Body of pancreas (tissue), 4 donors: ENCODE data around the gene IFI27. TPM values are rescaled to one million over a fixed set of nuclear protein-coding genes. Genes with fewer than 3 reads are reported as not detected.

Experiments used
- ATAC-seq: fragments of 150-250 bp; one replicate; pipeline ENCODE4 v1.9.1; 2016
- DNase-seq, 4 donors: peaks; one replicate each; pipeline ENCODE4 v3.0.0-alpha.2; 2019
- H3K27ac ChIP-seq, 4 donors: fragments of 200-600 bp; sonication (generic); 1 replicate in 3 of 4; 2 replicates in 1 of 4; pipeline versions ENCODE4 v1.5.1 to v1.6.1; 2016 to 2019; ENCODE audit warnings: mild to moderate bottlenecking in 1 of 4, mixed read lengths in 1 of 4, moderate library complexity in 1 of 4
- H3K27me3 ChIP-seq, 2 donors: fragments of 200-600 bp; sonication (generic); one replicate each; pipeline ENCODE4 v1.6.0; 2016; ENCODE audit warnings: mild to moderate bottlenecking in 1 of 2
- H3K36me3 ChIP-seq, 2 donors: fragments of 200-600 bp; sonication (generic); replicated peaks in 1 of 2; 2 replicates each; pipeline ENCODE4 v1.5.1; 2016; ENCODE audit warnings: low read depth in 2 of 2; ENCODE audit not compliant: insufficient read depth in 1 of 2
- H3K4me1 ChIP-seq: fragments of 200-600 bp; sonication (generic); one replicate; pipeline ENCODE4 v1.6.0; 2016
- H3K4me3 ChIP-seq, 2 donors: fragments of 200-600 bp; sonication (generic); 1 replicate in 1 of 2; 2 replicates in 1 of 2; pipeline ENCODE4 v1.5.1; 2016 to 2019
- H3K9me3 ChIP-seq, 3 donors: fragments of 200-600 bp; sonication (generic); 1 replicate in 2 of 3; 2 replicates in 1 of 3; pipeline ENCODE4 v1.5.1; 2016
- POLR2A ChIP-seq, 3 donors: fragments of 450-650 bp; IDR thresholded peaks; one replicate each; pipeline ENCODE4 v1.6.1; 2016; ENCODE audit warnings: antibody characterized with exemption in 3 of 3, mild to moderate bottlenecking in 2 of 3
- WGBS, 2 donors: methylation state at CpG; one replicate each; pipeline ENCODE4 v1.1.5; 2017; 5-methylcytosine and 5-hydroxymethylcytosine counted together
- intact Hi-C: fragments of 100-400 bp; cut with DNase I; formaldehyde crosslinking; loops from one replicate; pipeline ENCODE4 v1.15.1; 2023
- total RNA-seq, 2 donors: library from RNA; depleted of rRNA; stranded (reverse); fragments of >200 nt; gene quantifications; one replicate each; pipeline ENCODE4 v1.1.0, GENCODE V29; 2016
- TF ChIP-seq, protein P1 (sequence below), 7 experiments: fragments of 450-650 bp in 4 of 7; fragments of 200-600 bp in 3 of 7; sonication (generic) in 3 of 7; IDR thresholded peaks; one replicate each; pipeline ENCODE4 v1.5.1; 2016 to 2019; ENCODE audit warnings: antibody characterized with exemption in 7 of 7

IFI27 gene
- total RNA-seq, 2 donors from 2014 or later: 8.8 to 38.6 TPM

DNA sequence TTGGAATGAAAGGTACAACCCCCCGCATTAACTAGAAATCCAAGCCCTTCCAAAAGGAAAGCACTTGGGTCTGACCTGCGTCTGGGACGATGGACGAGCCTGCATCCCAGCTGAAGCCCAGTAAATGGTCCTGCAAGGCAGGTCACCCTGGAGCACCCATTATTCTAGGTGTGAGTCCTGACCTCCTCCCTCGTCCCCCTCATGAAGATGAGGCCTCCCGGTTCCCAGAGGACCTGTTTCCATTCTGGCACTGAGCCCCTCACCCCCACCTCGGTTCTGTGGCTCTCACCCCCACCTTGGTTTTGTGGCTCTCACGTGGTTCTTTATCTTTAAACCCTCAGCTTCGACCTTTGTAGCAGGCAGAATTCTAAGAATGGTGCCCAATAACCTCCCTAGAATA lies 7.3 kb downstream of the IFI27 start:
- H3K36me3 ChIP-seq: no peaks in the 10 kb centered on the region
- ATAC-seq (no peak), DNase-seq (no peak)
- intact Hi-C loops: no loop called here
- peaks cover 0 to 5% (median 0%) of the 10 kb centered on the region in 3 donors for H3K9me3 ChIP-seq
- TF ChIP-seq POLR2A (IDR thresholded peaks at IDR 0.05): no peak
- 68 to 69% methylated on average over 9 of the region's 9 CpGs for WGBS, 2 donors
- no peak overlapping the region for H3K27ac ChIP-seq
- H3K4me1 ChIP-seq: peaks cover 9% of the 10 kb centered on the region
- H3K27me3 ChIP-seq: no peaks in the 10 kb centered on the region
- H3K4me3 ChIP-seq: no peak overlapping the region

DNA sequence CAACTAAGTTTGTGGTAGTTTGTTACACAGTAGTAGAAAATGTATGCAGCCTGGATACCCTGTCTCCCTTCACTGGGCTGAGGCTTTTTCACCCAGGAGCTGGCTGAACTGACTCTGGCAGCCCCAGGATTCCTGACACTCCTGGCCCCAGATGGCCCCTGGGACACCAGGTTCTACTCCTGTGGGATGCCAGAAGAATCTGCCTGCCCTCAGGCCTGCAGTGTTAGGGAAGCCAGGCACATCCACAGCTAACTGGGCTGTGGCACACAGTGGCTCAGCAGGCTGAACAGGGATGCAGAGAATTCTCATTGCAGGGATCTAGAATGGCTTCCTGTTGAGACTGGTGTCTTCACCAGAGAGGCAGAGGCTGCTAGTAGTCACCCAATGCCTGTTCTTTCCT lies 8.5 kb downstream of the IFI27 start:
- ATAC-seq (no peak), DNase-seq (no peak)
- H3K9me3 ChIP-seq: peaks cover 0 to 5% (median 0%) of the 10 kb centered on the region in 3 donors
- no peak overlapping the region for H3K27ac ChIP-seq
- H3K4me1 ChIP-seq: peaks cover 9% of the 10 kb centered on the region
- no peak overlapping the region for H3K4me3 ChIP-seq
- intact Hi-C loops: no loop called here
- TF ChIP-seq, protein P1, sequence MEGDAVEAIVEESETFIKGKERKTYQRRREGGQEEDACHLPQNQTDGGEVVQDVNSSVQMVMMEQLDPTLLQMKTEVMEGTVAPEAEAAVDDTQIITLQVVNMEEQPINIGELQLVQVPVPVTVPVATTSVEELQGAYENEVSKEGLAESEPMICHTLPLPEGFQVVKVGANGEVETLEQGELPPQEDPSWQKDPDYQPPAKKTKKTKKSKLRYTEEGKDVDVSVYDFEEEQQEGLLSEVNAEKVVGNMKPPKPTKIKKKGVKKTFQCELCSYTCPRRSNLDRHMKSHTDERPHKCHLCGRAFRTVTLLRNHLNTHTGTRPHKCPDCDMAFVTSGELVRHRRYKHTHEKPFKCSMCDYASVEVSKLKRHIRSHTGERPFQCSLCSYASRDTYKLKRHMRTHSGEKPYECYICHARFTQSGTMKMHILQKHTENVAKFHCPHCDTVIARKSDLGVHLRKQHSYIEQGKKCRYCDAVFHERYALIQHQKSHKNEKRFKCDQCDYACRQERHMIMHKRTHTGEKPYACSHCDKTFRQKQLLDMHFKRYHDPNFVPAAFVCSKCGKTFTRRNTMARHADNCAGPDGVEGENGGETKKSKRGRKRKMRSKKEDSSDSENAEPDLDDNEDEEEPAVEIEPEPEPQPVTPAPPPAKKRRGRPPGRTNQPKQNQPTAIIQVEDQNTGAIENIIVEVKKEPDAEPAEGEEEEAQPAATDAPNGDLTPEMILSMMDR (IDR thresholded peaks at IDR 0.05): no peak
- H3K27me3 ChIP-seq: no peaks in the 10 kb centered on the region
- no peaks in the 10 kb centered on the region for H3K36me3 ChIP-seq

DNA sequence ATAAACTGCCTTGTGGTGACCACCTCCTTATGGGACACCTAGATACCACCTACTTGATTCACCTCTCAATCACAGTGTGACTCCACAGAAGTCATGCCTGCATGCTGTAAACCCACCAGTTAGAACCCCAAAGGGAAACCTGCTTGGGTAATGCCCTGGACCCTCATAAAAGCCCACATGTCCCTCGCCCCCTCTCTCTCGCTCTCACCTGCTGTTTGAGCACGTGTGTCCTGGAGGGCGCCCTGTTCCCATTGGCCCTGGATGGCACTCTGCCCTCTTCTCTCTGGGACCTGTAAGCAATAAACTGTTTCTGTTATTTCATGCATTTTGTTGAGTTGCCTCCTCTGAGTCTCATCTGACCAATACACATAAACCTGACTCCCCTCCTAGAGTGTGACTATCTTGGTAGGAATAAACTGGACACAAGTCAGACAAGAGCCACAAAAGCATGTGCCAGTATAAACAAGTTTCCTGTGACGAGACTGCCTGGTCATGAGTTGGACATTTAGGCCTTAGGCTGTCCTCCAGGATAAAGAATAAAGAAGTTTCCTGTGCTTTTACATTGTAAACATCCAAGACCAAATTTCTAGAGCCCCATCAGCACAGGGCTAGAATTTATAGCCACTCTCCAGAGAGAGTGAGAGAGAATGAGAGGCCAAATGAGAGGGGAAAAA lies 10.3 kb downstream of the IFI27 start:
- Histone ChIP-seq H3K9me3 (peaks cover 0 to 5% (median 0%) of the 10 kb centered on the region in 3 donors), H3K27me3 (no peaks in the 10 kb centered on the region), H3K27ac (no peak overlapping the region), H3K4me3 (no peak overlapping the region), H3K4me1 (no peaks in the 10 kb centered on the region), H3K36me3 (no peaks in the 10 kb centered on the region)
- intact Hi-C loops: no loop called here
- ATAC-seq: no peak
- TF ChIP-seq, protein P1 (IDR thresholded peaks at IDR 0.05): no peak
- no peak for TF ChIP-seq POLR2A (IDR thresholded peaks at IDR 0.05)
- DNase-seq: no peak
- 75 to 80% methylated on average over 5 of the region's 5 CpGs for WGBS, 2 donors

DNA sequence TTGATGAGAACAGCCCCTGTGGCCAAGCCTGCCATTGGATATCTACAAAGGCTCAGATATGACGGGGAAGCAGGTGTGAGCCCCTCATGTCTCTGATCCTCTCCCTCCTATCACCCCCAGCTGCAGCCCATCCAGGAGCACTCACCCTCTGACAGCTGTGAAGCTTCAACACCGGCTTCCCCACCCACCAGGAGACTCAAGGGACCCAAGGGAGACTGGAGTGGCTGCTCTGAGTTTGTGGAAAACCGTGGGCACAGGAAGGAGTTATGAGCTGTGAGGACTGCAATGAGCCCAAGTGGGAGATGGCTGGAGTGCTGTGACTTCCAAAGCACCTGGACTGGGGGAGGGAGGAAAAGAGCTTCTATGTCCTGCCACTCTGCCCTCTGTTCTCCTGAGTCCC lies 10.9 kb downstream of the IFI27 start:
- DNase-seq: peak in 1 of 4 donors; percentile 6
- Histone ChIP-seq H3K27me3 (no peaks in the 10 kb centered on the region), H3K4me1 (no peaks in the 10 kb centered on the region), H3K36me3 (no peaks in the 10 kb centered on the region), H3K9me3 (peaks cover 0 to 5% (median 0%) of the 10 kb centered on the region in 3 donors), H3K27ac (no peak overlapping the region), H3K4me3 (no peak overlapping the region)
- TF ChIP-seq, protein P1 (IDR thresholded peaks at IDR 0.05): no peak
- TF ChIP-seq POLR2A (IDR thresholded peaks at IDR 0.05): no peak
- ATAC-seq: no peak
- 56 to 60% methylated on average over 3 of the region's 3 CpGs for WGBS, 2 donors
- intact Hi-C loops: no loop called here

DNA sequence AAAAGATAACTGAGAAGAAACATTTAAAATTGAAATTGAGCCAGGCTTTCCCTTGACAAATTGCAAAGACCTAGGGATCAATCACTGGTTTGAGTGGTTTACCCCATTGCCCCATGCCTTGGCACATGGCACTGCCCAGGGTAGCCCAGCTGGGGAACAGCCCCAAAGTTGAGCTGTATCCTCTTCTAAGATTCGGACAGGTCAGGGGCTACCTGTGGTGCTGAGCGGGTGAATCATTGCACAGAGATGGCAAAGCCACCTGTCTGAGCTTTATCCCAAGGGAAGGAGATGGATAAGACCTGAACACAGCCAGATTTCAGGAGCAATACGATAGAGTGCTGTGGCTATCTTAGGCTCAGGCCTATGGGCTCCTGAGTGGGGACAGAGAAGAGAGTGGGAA lies 11.9 kb downstream of the IFI27 start:
- 63 to 81% methylated on average over 3 of the region's 3 CpGs for WGBS, 2 donors
- Histone ChIP-seq H3K36me3 (no peaks in the 10 kb centered on the region), H3K27ac (no peak overlapping the region), H3K9me3 (peaks cover 0 to 5% (median 0%) of the 10 kb centered on the region in 3 donors), H3K27me3 (no peaks in the 10 kb centered on the region), H3K4me3 (no peak overlapping the region), H3K4me1 (no peaks in the 10 kb centered on the region)
- no peak for ATAC-seq
- intact Hi-C loops: no loop called here
- TF ChIP-seq, protein P1 (IDR thresholded peaks at IDR 0.05): no peak
- TF ChIP-seq POLR2A (IDR thresholded peaks at IDR 0.05): no peak
- DNase-seq: no peak
